A549 treated with Mapracorat at 1 μM for 4 hours (cell line): Measurements from ENCODE around the gene COX4I2. TPM values are rescaled to one million over a fixed set of nuclear protein-coding genes. Genes with fewer than 3 reads are reported as not detected.

Experiments
- total RNA-seq: library from RNA; stranded (reverse); fragments of 200-300 nt; extraction: Qiagen RNA extraction; gene quantifications from 5 replicates; pipeline ENCODE4 v1.2.3, GENCODE V29; 2022

Gene COX4I2
- not detected in 5 replicates for total RNA-seq

DNA sequence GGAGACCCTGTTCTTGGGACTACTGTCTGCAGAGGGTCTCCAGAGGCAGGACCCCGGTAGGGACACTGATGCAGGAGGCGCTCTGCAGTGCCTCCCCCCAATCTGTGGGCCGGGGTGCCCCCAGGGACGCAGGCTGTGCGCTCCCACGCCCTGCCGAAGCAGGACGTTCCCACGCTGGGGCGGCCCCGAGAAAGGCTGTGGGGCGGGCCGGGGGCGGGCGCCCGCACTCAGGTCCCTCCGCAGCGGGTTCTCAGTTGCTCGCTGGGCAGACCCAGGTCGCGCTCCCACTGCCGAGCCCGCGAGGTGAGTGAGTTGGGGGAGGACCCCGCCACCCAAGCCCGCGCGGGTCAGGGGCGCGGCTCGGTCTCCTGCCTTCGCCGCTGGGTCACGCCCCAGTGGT, at the start of gene COX4I2:
COX4I2 (plus strand) TSS at position 253 of the 400 bp plus-strand sequence. CDS start 1,106 bp downstream, outside the sequence.

GRCh38 chr20:31605031-31605901, 32.4 kb upstream of the COX4I2 start, which contains the start of gene ID1:
Gene ID1 (plus strand): TSS chr20:31605289. CDS start chr20:31605388, 99 bp downstream.

Other genes with a start within 250 kb of the COX4I2 start
- not detected in 5 replicates for gene DEFB119, start 247.3 kb upstream of the COX4I2 start, total RNA-seq
- gene DEFB121, start 231.7 kb upstream of the COX4I2 start, total RNA-seq = not detected in 5 replicates
- gene DEFB123, start 197.3 kb upstream of the COX4I2 start, total RNA-seq = not detected in 5 replicates
- gene DEFB124, start 162.8 kb upstream of the COX4I2 start, total RNA-seq = 0.29 to 0.44 TPM in 2 of 5 replicates, not detected in the others
- 0.64 to 0.88 TPM (median 0.70 TPM) in 5 replicates for gene REM1, start 162.6 kb upstream of the COX4I2 start, total RNA-seq
- gene HM13, start 123.5 kb upstream of the COX4I2 start, total RNA-seq = 207 to 265 TPM (median 240 TPM) in 5 replicates
- 320 to 528 TPM (median 444 TPM) in 5 replicates for gene ID1, start 32.6 kb upstream of the COX4I2 start, total RNA-seq
- gene BCL2L1, start 85.0 kb downstream of the COX4I2 start, total RNA-seq = 274 to 317 TPM (median 294 TPM) in 5 replicates
- 96.3 to 115 TPM (median 107 TPM) in 5 replicates for gene TPX2, start 101.4 kb downstream of the COX4I2 start, total RNA-seq
- 0.27 to 0.76 TPM (median 0.48 TPM) in 5 replicates for gene MYLK2, start 181.4 kb downstream of the COX4I2 start, total RNA-seq
- gene FOXS1, start 207.7 kb downstream of the COX4I2 start, total RNA-seq = 0.17 to 0.86 TPM (median 0.61 TPM) in 5 replicates
- 0.52 to 1.4 TPM (median 1.1 TPM) in 5 replicates for gene DUSP15, start 232.6 kb downstream of the COX4I2 start, total RNA-seq
- 0.10 to 0.20 TPM (median 0.12 TPM) in 4 of 5 replicates, not detected in the other for gene TTLL9, start 232.7 kb downstream of the COX4I2 start, total RNA-seq